DND-41 (cell line): ENCODE data around the gene PANX3.
"Not testable (repeated sequence)": the region's sequence is repeated elsewhere in the genome, so short reads cannot be mapped to it uniquely, and the experiment has no call there.

Source experiments
- ATAC-seq: fragments of 200-7000 bp; cut with Tn5 transposase; 3 replicates; pipeline ENCODE4 v1.9.1; 2021; ENCODE audit warnings: low read depth; ENCODE audit not compliant: insufficient read depth
- DNase-seq: peaks from one replicate; pipeline ENCODE4 v3.0.0-alpha.2; 2020
- H2AFZ ChIP-seq: 2 replicates; pipeline ENCODE4 v1.6.0; 2012; ENCODE audit warnings: low read depth, low read length
- H3K27ac ChIP-seq: 2 replicates; pipeline ENCODE4 v1.5.1; 2012; ENCODE audit warnings: low read length, inconsistent platforms
- H3K27me3 ChIP-seq: fragments of 200-600 bp; sonication (generic); 2 replicates; pipeline ENCODE4 v1.6.0; 2012; ENCODE audit warnings: low read length, mild to moderate bottlenecking, inconsistent platforms; ENCODE audit not compliant: insufficient read depth, poor library complexity
- H3K36me3 ChIP-seq: 2 replicates; pipeline ENCODE4 v1.5.1; 2012; ENCODE audit warnings: low read length, inconsistent platforms; ENCODE audit not compliant: insufficient read depth
- H3K4me1 ChIP-seq: 2 replicates; pipeline ENCODE4 v1.5.1; 2012; ENCODE audit warnings: mild to moderate bottlenecking, low read length; ENCODE audit not compliant: insufficient read depth
- H3K4me2 ChIP-seq: 2 replicates; pipeline ENCODE4 v1.6.0; 2012; ENCODE audit warnings: mild to moderate bottlenecking, moderate library complexity, low read length, inconsistent platforms; ENCODE audit not compliant: insufficient read depth
- H3K4me3 ChIP-seq, 2 experiments: fragments of 200-600 bp in 1 of 2; shearing (Covaris generic) in 1 of 2; 2 replicates each; pipeline ENCODE4 v1.5.1; 2012 to 2016; ENCODE audit warnings: inconsistent platforms in 2 of 2, low read length in 2 of 2, mild to moderate bottlenecking in 2 of 2, low read depth in 1 of 2, moderate library complexity in 1 of 2
- H3K79me2 ChIP-seq: 2 replicates; pipeline ENCODE4 v1.6.0; 2012; ENCODE audit warnings: low read length, inconsistent platforms; ENCODE audit not compliant: insufficient read depth
- H3K9ac ChIP-seq: 2 replicates; pipeline ENCODE4 v1.6.0; 2012; ENCODE audit warnings: low read depth, mild to moderate bottlenecking, inconsistent platforms, low read length, moderate library complexity
- H3K9me3 ChIP-seq: 2 replicates; pipeline ENCODE4 v1.5.1; 2012; ENCODE audit warnings: low read length, moderate library complexity, mild to moderate bottlenecking, inconsistent platforms; ENCODE audit not compliant: insufficient read depth, severe bottlenecking
- H4K20me1 ChIP-seq: 2 replicates; pipeline ENCODE4 v1.6.0; 2012; ENCODE audit warnings: low read length; ENCODE audit not compliant: insufficient read depth
- CTCF ChIP-seq: IDR thresholded peaks from 2 replicates; pipeline ENCODE4 v1.5.1; 2012; ENCODE audit warnings: borderline replicate concordance, low read length, moderate library complexity, mild to moderate bottlenecking; ENCODE audit not compliant: poor library complexity, severe bottlenecking; ENCODE audit errors: extremely low read depth
- EZH2 ChIP-seq: IDR thresholded peaks from 3 replicates; pipeline ENCODE4 v1.6.1; 2012; ENCODE audit warnings: borderline replicate concordance, low read depth, mild to moderate bottlenecking, moderate library complexity, low read length, inconsistent platforms; ENCODE audit not compliant: severe bottlenecking

The PANX3 gene

GRCh38 chr11:124600621-124601320, 10.5 kb upstream of the PANX3 start:
- Histone ChIP-seq H3K4me2 (no peak overlapping the region), H3K27me3 (no peaks in the 10 kb centered on the region), H3K27ac (no peak overlapping the region), H3K36me3 (no peaks in the 10 kb centered on the region), H3K4me3 (no peak overlapping the region), H3K79me2 (no peaks in the 10 kb centered on the region), H3K4me1 (no peaks in the 10 kb centered on the region), H2AFZ (no peak overlapping the region), H4K20me1 (no peaks in the 10 kb centered on the region), H3K9me3 (no peaks in the 10 kb centered on the region), H3K9ac (no peak overlapping the region)
- DNase-seq (no peak), ATAC-seq (no peak)
- TF ChIP-seq CTCF (no peak), EZH2 (no peak)

- no peak overlapping the region for H3K4me3 ChIP-seq
- TF ChIP-seq EZH2 (no peak), CTCF (no peak)
- DNase-seq (no peak), ATAC-seq (no peak)
- H2AFZ ChIP-seq, result no peak overlapping the region
- no peaks in the 10 kb centered on the region for H3K79me2 ChIP-seq
- no peak overlapping the region for H3K4me2 ChIP-seq
- no peak overlapping the region for H3K27ac ChIP-seq
- no peaks in the 10 kb centered on the region for H3K4me1 ChIP-seq
- no peak overlapping the region for H3K9ac ChIP-seq
- no peaks in the 10 kb centered on the region for H4K20me1 ChIP-seq
- no peaks in the 10 kb centered on the region for H3K27me3 ChIP-seq
- no peaks in the 10 kb centered on the region for H3K36me3 ChIP-seq
- no peaks in the 10 kb centered on the region for H3K9me3 ChIP-seq
These were observed 9.0 kb upstream of the PANX3 start for GRCh38 chr11:124602193-124602592.

GRCh38 chr11:124602723-124603122, 8.5 kb upstream of the PANX3 start:
- not testable (repeated sequence) for H3K4me3 ChIP-seq, H2AFZ ChIP-seq, H3K4me1 ChIP-seq, H3K27ac ChIP-seq, H3K79me2 ChIP-seq, DNase-seq, H3K4me2 ChIP-seq, H3K9ac ChIP-seq, H4K20me1 ChIP-seq, H3K9me3 ChIP-seq, ATAC-seq, H3K27me3 ChIP-seq, H3K36me3 ChIP-seq

GRCh38 chr11:124605719-124606118, 5.5 kb upstream of the PANX3 start:
- no peaks in the 10 kb centered on the region for H3K4me1 ChIP-seq
- no peaks in the 10 kb centered on the region for H3K36me3 ChIP-seq
- no peak for TF ChIP-seq EZH2
- TF ChIP-seq CTCF, result no peak
- no peak overlapping the region for H3K4me3 ChIP-seq
- H3K4me2 ChIP-seq, result no peak overlapping the region
- no peaks in the 10 kb centered on the region for H3K27me3 ChIP-seq
- H3K27ac ChIP-seq, result no peak overlapping the region
- no peak overlapping the region for H3K9ac ChIP-seq
- DNase-seq (no peak), ATAC-seq (no peak)
- H4K20me1 ChIP-seq, result no peaks in the 10 kb centered on the region
- H3K9me3 ChIP-seq, result no peaks in the 10 kb centered on the region
- H2AFZ ChIP-seq, result no peak overlapping the region
- no peaks in the 10 kb centered on the region for H3K79me2 ChIP-seq
